Neuronal stem cell (in vitro differentiated cells): Measurements from ENCODE around the gene ACBD6.

ENCODE experiments used
- DNase-seq: peaks from one replicate; pipeline ENCODE4 v3.0.0-alpha.2; 2013; ENCODE audit warnings: low spot score
- H2AFZ ChIP-seq: one replicate; pipeline ENCODE4 v1.6.1; 2013; ENCODE audit warnings: mild to moderate bottlenecking, low read length, inconsistent platforms
- H2AK5ac ChIP-seq: 2 replicates; pipeline ENCODE4 v1.6.1; 2013; ENCODE audit warnings: low read depth, mild to moderate bottlenecking, inconsistent platforms, low read length, moderate library complexity, mixed read lengths
- H2BK120ac ChIP-seq: 2 replicates; pipeline ENCODE4 v1.6.1; 2013; ENCODE audit warnings: low read depth, mild to moderate bottlenecking, inconsistent platforms, low read length, moderate library complexity, mixed read lengths
- H2BK12ac ChIP-seq: one replicate; pipeline ENCODE4 v1.6.1; 2013; ENCODE audit warnings: low read length, inconsistent platforms
- H2BK15ac ChIP-seq: 2 replicates; pipeline ENCODE4 v1.6.1; 2013; ENCODE audit warnings: mild to moderate bottlenecking, low read length, inconsistent platforms, mixed read lengths
- H2BK5ac ChIP-seq: one replicate; pipeline ENCODE4 v1.6.1; 2013; ENCODE audit warnings: inconsistent platforms, mild to moderate bottlenecking, low read length, moderate library complexity
- H3K14ac ChIP-seq: one replicate; pipeline ENCODE4 v1.6.1; 2013; ENCODE audit warnings: low read length, inconsistent platforms
- H3K18ac ChIP-seq: 2 replicates; pipeline ENCODE4 v1.6.1; 2013; ENCODE audit warnings: low read length, inconsistent platforms
- H3K23ac ChIP-seq: 2 replicates; pipeline ENCODE4 v1.6.1; 2013; ENCODE audit warnings: low read depth, mild to moderate bottlenecking, mixed read lengths, low read length, inconsistent platforms; ENCODE audit not compliant: poor library complexity
- H3K27ac ChIP-seq: replicated peaks from 3 replicates; pipeline ENCODE4 v1.5.1; 2013; ENCODE audit warnings: low read length, inconsistent platforms
- H3K27me3 ChIP-seq, 3 experiments: 2 replicates each; pipeline ENCODE4 v1.6.1; 2013; ENCODE audit warnings: low read length in 3 of 3, mild to moderate bottlenecking in 2 of 3, inconsistent platforms in 1 of 3, low read depth in 1 of 3, mixed read lengths in 1 of 3, moderate library complexity in 1 of 3; ENCODE audit not compliant: control insufficient read depth in 3 of 3, insufficient read depth in 3 of 3
- H3K36me3 ChIP-seq, 2 donors: replicated peaks in 1 of 2; 2 replicates each; pipeline ENCODE4 v1.6.1; 2013; ENCODE audit warnings: low read length in 2 of 2; ENCODE audit not compliant: control insufficient read depth in 2 of 2, insufficient read depth in 2 of 2
- H3K4ac ChIP-seq: 2 replicates; pipeline ENCODE4 v1.6.1; 2013; ENCODE audit warnings: inconsistent platforms, mild to moderate bottlenecking, low read length, moderate library complexity
- H3K4me1 ChIP-seq, 2 donors: 1 replicate in 1 of 2; 2 replicates in 1 of 2; pipeline ENCODE4 v1.6.1; 2013; ENCODE audit warnings: low read length in 2 of 2, low read depth in 1 of 2; ENCODE audit not compliant: control insufficient read depth in 2 of 2, insufficient read depth in 1 of 2
- H3K4me2 ChIP-seq: one replicate; pipeline ENCODE4 v1.6.1; 2013; ENCODE audit warnings: mild to moderate bottlenecking, low read length, inconsistent platforms; ENCODE audit not compliant: insufficient read depth, poor library complexity, severe bottlenecking
- H3K4me3 ChIP-seq, 2 donors: 2 replicates each; pipeline ENCODE4 v1.5.1; 2013; ENCODE audit warnings: low read length in 2 of 2, mild to moderate bottlenecking in 2 of 2, inconsistent platforms in 1 of 2, moderate library complexity in 1 of 2
- H3K79me1 ChIP-seq: one replicate; pipeline ENCODE4 v1.6.1; 2013; ENCODE audit warnings: low read depth, mild to moderate bottlenecking, inconsistent platforms, low read length, moderate library complexity
- H3K9ac ChIP-seq: one replicate; pipeline ENCODE4 v1.6.1; 2013; ENCODE audit warnings: mild to moderate bottlenecking, low read depth, low read length, inconsistent platforms; ENCODE audit not compliant: poor library complexity
- H3K9me3 ChIP-seq, 2 donors: replicated peaks in 1 of 2; 2 replicates each; pipeline versions ENCODE3 to v1.6.1; 2013; ENCODE audit warnings: low read length in 2 of 2, mild to moderate bottlenecking in 2 of 2, inconsistent platforms in 1 of 2, low read depth in 1 of 2, mixed read lengths in 1 of 2, moderate library complexity in 1 of 2; ENCODE audit not compliant: control insufficient read depth in 2 of 2, insufficient read depth in 1 of 2
- H4K8ac ChIP-seq: one replicate; pipeline ENCODE4 v1.6.1; 2013; ENCODE audit warnings: low read depth, mild to moderate bottlenecking, inconsistent platforms, low read length, moderate library complexity
- H4K91ac ChIP-seq: one replicate; pipeline ENCODE4 v1.6.1; 2013; ENCODE audit warnings: low read length, low read depth, mild to moderate bottlenecking, inconsistent platforms; ENCODE audit not compliant: poor library complexity
- WGBS, 2 donors: extraction: QIAGEN DNeasy Blood & Tissue Kit; methylation state at CpG; one replicate each; pipeline ENCODE4 v1.1.7; 2013; ENCODE audit warnings: missing lambda C conversion rate in 2 of 2, mixed read lengths in 1 of 2; ENCODE audit not compliant: insufficient read length in 2 of 2, insufficient replicate concordance in 1 of 2; ENCODE audit errors: extremely low coverage in 2 of 2; 5-methylcytosine and 5-hydroxymethylcytosine counted together

ACBD6 gene

DNA sequence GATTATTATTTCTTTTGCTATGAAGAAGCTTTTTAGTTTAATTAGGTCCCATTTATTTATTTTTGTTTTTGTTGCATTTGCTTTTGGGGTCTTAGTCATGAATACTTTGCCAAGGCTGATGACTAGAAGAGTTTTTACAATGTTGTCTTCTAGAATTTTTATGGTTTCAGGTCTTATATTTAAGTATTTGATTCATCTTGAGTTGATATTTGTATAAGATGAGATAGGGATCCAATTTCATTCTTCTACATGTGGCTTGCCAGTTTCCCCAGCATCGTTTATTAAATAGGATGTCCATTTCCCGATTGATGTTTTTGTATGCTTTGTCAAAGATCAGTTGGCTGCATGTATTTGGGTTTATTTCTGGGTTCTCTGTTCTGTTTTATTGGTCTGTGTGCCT is 8.5 kb upstream of the ACBD6 start:
- WGBS, 2 donors, result no CpG with 5 or more reads among the region's 2 CpGs

DNA sequence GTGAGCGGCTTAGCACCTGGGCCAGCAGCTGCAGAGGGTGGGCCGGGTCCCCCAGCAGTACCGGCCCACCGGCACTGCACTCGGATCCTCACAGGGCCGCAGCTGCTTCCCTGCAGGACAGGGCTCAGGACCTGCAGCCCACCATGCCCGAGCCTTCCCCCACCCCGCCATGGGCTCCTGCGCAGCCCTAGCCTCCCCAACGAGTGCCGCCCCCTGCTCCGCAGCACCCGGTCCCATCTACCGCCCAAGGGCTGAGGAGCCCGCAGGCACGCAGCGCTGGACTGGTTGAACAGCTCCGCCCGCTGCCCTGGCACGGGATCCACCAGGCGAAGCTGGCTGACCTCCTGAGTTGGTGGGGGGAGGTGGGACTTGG is 6.3 kb upstream of the ACBD6 start:
- Histone ChIP-seq H3K18ac (no peak overlapping the region), H3K4ac (no peak overlapping the region), H2AK5ac (no peak overlapping the region), H2BK5ac (no peak overlapping the region), H3K23ac (peak overlapping the region; percentile 34), H3K4me1 (no peaks in the 10 kb centered on the region), H3K36me3 (no peaks in the 10 kb centered on the region), H2AFZ (no peak overlapping the region), H3K9ac (no peak overlapping the region), H2BK15ac (no peak overlapping the region), H3K14ac (no peak overlapping the region), H2BK120ac (no peak overlapping the region), H4K91ac (no peak overlapping the region), H3K4me2 (no peak overlapping the region), H3K27me3 (no peaks in the 10 kb centered on the region), H3K79me1 (peaks cover 2% of the 10 kb centered on the region), H2BK12ac (peak overlapping the region; percentile 17), H3K27ac (no peak overlapping the region), H3K4me3 (no peak overlapping the region), H3K9me3 (peaks cover 0 to 2% of the 10 kb centered on the region in 2 donors), H4K8ac (no peak overlapping the region)
- no peak for DNase-seq
- no CpG with 5 or more reads among the region's 21 CpGs for WGBS, 2 donors

More for the DNA sequence above, 8.5 kb upstream of the ACBD6 start:
- Histone ChIP-seq H3K4me2 (no peak overlapping the region), H4K91ac (no peak overlapping the region), H2BK15ac (no peak overlapping the region), H3K14ac (no peak overlapping the region), H3K9me3 (peaks cover 0 to 2% of the 10 kb centered on the region in 2 donors), H3K27ac (no peak overlapping the region), H2BK120ac (no peak overlapping the region), H3K18ac (no peak overlapping the region), H3K4me1 (no peaks in the 10 kb centered on the region), H3K36me3 (no peaks in the 10 kb centered on the region), H3K23ac (no peak overlapping the region), H2AK5ac (no peak overlapping the region), H2AFZ (no peak overlapping the region), H3K4me3 (no peak overlapping the region), H3K4ac (no peak overlapping the region), H3K9ac (no peak overlapping the region), H2BK5ac (no peak overlapping the region), H2BK12ac (no peak overlapping the region), H4K8ac (no peak overlapping the region), H3K79me1 (peaks cover 2% of the 10 kb centered on the region), H3K27me3 (no peaks in the 10 kb centered on the region)
- no peak for DNase-seq

GRCh38 chr1:180507795-180508724 is 5.7 kb upstream of the ACBD6 start:
- Histone ChIP-seq H4K91ac (no peak overlapping the region), H3K23ac (no peak overlapping the region), H3K9ac (no peak overlapping the region), H3K4me2 (no peak overlapping the region), H3K9me3 (peaks cover 0 to 2% of the 10 kb centered on the region in 2 donors), H2BK15ac (no peak overlapping the region), H2AK5ac (no peak overlapping the region), H2AFZ (no peak overlapping the region), H3K4ac (no peak overlapping the region), H3K36me3 (no peaks in the 10 kb centered on the region), H3K18ac (no peak overlapping the region), H2BK5ac (no peak overlapping the region), H3K27ac (no peak overlapping the region), H3K14ac (no peak overlapping the region), H2BK12ac (peak overlapping the region; percentile 17), H4K8ac (no peak overlapping the region), H2BK120ac (no peak overlapping the region), H3K4me1 (peaks cover 0 to 2% of the 10 kb centered on the region in 2 donors), H3K79me1 (peaks cover 2% of the 10 kb centered on the region), H3K4me3 (no peak overlapping the region), H3K27me3 (no peaks in the 10 kb centered on the region)
- no peak for DNase-seq
- no CpG with 5 or more reads among the region's 15 CpGs for WGBS, 2 donors

GRCh38 chr1:180505732-180506335 is 3.5 kb upstream of the ACBD6 start:
- no CpG with 5 or more reads among the region's 8 CpGs for WGBS, 2 donors
- Histone ChIP-seq H3K4me2 (no peak overlapping the region), H3K36me3 (peaks cover 0 to 2% of the 10 kb centered on the region in 2 donors), H3K9me3 (peaks cover 0 to 2% of the 10 kb centered on the region in 2 donors), H3K27ac (no peak overlapping the region), H3K27me3 (no peaks in the 10 kb centered on the region), H3K4me3 (no peak overlapping the region), H3K4ac (no peak overlapping the region), H4K91ac (no peak overlapping the region), H4K8ac (no peak overlapping the region), H3K4me1 (peaks cover 0 to 2% of the 10 kb centered on the region in 2 donors), H3K18ac (no peak overlapping the region), H2BK15ac (no peak overlapping the region), H3K79me1 (peaks cover 2% of the 10 kb centered on the region), H2BK5ac (no peak overlapping the region), H3K14ac (no peak overlapping the region), H2AFZ (no peak overlapping the region), H2AK5ac (no peak overlapping the region), H3K9ac (no peak overlapping the region), H3K23ac (no peak overlapping the region), H2BK120ac (no peak overlapping the region), H2BK12ac (no peak overlapping the region)
- no peak for DNase-seq
